Measurements from ENCODE around the gene ZNF837. TPM values are rescaled to one million over a fixed set of nuclear protein-coding genes. Genes with fewer than 3 reads are reported as not detected.

ZNF837 gene
- total and polyA plus RNA-seq, 4 donors, result 1.7 to 3.2 (median 2.7) TPM

- Histone ChIP-seq H3K4me1 (ENCODE audit: control insufficient read depth in 5 of 5, insufficient read depth in 5 of 5, low read length in 5 of 5) (peaks cover 0 to 9% (median 0%) of the 10 kb centered on the region in 5 donors), H3K27me3 (ENCODE audit: control insufficient read depth in 3 of 3, insufficient read depth in 3 of 3, low read length in 2 of 3) (no peaks in the 10 kb centered on the region), H3K27ac (ENCODE audit: low read depth in 1 of 2, low read length in 1 of 2) (no peak overlapping the region), H3K4me3 (no peak overlapping the region), H3K9ac (ENCODE audit: insufficient read depth in 1 of 2, low read length in 2 of 2) (no peak overlapping the region), H3K9me3 (ENCODE audit: control insufficient read depth in 4 of 4, insufficient read depth in 3 of 4, low read length in 3 of 4) (peaks cover 0 to 2% (median 0%) of the 10 kb centered on the region in 4 donors), H3K36me3 (ENCODE audit: control insufficient read depth in 4 of 4, insufficient read depth in 4 of 4, low read length in 4 of 4) (peaks cover 0 to 2% (median 0%) of the 10 kb centered on the region in 4 donors)
- 29 to 69% methylated on average over 5 of the region's 5 CpGs for whole genome bisulfite sequencing, 2 donors
- ATAC-seq (ENCODE audit: insufficient read depth, low FRiP score) (no peak), DNase-seq (no peak)
- TF ChIP-seq CTCF (IDR thresholded peaks at IDR 0.05; ENCODE audit: control extremely low read depth, extremely low read depth), result no peak
These were observed 16.7 kb downstream of the ZNF837 start for GRCh38 chr19:58364146-58364545.

- peak within 1 kb of the TSS; percentile 79 to 96 for H3K9ac ChIP-seq (ENCODE audit: insufficient read depth in 1 of 2, low read length in 2 of 2)
- peaks cover 0 to 16% (median 0%) of the 10 kb centered on the region in 5 donors for H3K4me1 ChIP-seq (ENCODE audit: control insufficient read depth in 5 of 5, insufficient read depth in 5 of 5, low read length in 5 of 5)
- H3K4me3 ChIP-seq, result peak within 1 kb of the TSS; percentile 66
- H3K27ac ChIP-seq (ENCODE audit: low read depth in 1 of 2, low read length in 1 of 2), result peak within 1 kb of the TSS; percentile 90 to 98
- DNase-seq, result peak; percentile 98
- no peaks in the 10 kb centered on the region for H3K27me3 ChIP-seq (ENCODE audit: control insufficient read depth in 3 of 3, insufficient read depth in 3 of 3, low read length in 2 of 3)
- no peaks in the 10 kb centered on the region for H3K36me3 ChIP-seq (ENCODE audit: control insufficient read depth in 4 of 4, insufficient read depth in 4 of 4, low read length in 4 of 4)
- peaks cover 0 to 2% (median 0%) of the 10 kb centered on the region in 4 donors for H3K9me3 ChIP-seq (ENCODE audit: control insufficient read depth in 4 of 4, insufficient read depth in 3 of 4, low read length in 3 of 4)
- WGBS, 2 donors, result 0% methylated on average over 51 to 74 of the region's 74 CpGs
- ATAC-seq (ENCODE audit: insufficient read depth, low FRiP score), result peak; percentile 94
- TF ChIP-seq CTCF (IDR thresholded peaks at IDR 0.05; ENCODE audit: control extremely low read depth, extremely low read depth), result no peak
These were observed 18.4 kb downstream of the ZNF837 start, which contains the start of gene ZNF497 for GRCh38 chr19:58362272-58362994. TSS of gene ZNF497 (minus strand) at chr19:58362751. CDS start at chr19:58357635, 5,116 bp downstream.

- Histone ChIP-seq H3K9me3 (ENCODE audit: control insufficient read depth in 4 of 4, insufficient read depth in 3 of 4, low read length in 3 of 4) (peaks cover 0 to 4% (median 0%) of the 10 kb centered on the region in 4 donors), H3K4me1 (ENCODE audit: control insufficient read depth in 5 of 5, insufficient read depth in 5 of 5, low read length in 5 of 5) (peaks cover 0 to 21% (median 0%) of the 10 kb centered on the region in 5 donors), H3K4me3 (peak overlapping the region; percentile 66), H3K27me3 (ENCODE audit: control insufficient read depth in 3 of 3, insufficient read depth in 3 of 3, low read length in 2 of 3) (peaks cover 0 to under 1% (median 0%) of the 10 kb centered on the region in 3 donors), H3K9ac (ENCODE audit: insufficient read depth in 1 of 2, low read length in 2 of 2) (peak overlapping the region; percentile 79 to 96), H3K27ac (ENCODE audit: low read depth in 1 of 2, low read length in 1 of 2) (peak overlapping the region; percentile 90 to 98), H3K36me3 (ENCODE audit: control insufficient read depth in 4 of 4, insufficient read depth in 4 of 4, low read length in 4 of 4) (no peaks in the 10 kb centered on the region)
- WGBS, 2 donors, result 2 to 4% methylated on average over 28 of the region's 28 CpGs
- TF ChIP-seq CTCF (IDR thresholded peaks at IDR 0.05; ENCODE audit: control extremely low read depth, extremely low read depth), result no peak
- peak in 1 of 3 donors; percentile 62 for DNase-seq
- ATAC-seq (ENCODE audit: insufficient read depth, low FRiP score), result peak; percentile 5
These were observed 18.9 kb downstream of the ZNF837 start for GRCh38 chr19:58361900-58362271.
